HG02759 (cell line): ENCODE data around the gene NOS1AP.

ENCODE experiments used
- ATAC-seq: cut with Tn5 transposase; IDR thresholded peaks from one replicate; pipeline ENCODE4 v1.9.1; 2021; ENCODE audit warnings: mild to moderate bottlenecking, moderate library complexity; ENCODE audit not compliant: unreplicated experiment

The NOS1AP gene

DNA sequence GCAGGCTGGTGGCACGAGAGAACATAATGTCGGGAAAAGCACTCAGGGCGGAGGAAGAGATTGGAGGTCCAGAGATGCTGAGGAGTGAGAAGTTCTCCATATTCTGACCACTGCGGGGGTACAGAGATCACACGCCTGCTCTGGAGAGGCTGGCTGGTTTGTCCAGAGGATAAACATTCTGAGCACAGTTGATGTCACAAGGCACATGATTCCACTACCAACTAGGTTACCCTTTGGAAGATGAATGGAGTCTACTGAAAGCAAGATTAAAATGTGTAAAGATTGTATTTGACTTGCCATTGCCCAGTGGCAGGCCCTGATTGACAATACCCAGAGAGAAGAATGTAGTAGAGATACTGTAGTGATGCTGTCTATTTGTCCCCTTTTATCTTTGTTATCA lies 307.2 kb downstream of the NOS1AP start, which contains the start of gene SPATA46:
TSS of gene SPATA46 (minus strand) at position 164 of the 400 bp plus-strand sequence. CDS start at position 100, 64 bp downstream.
- no peak for ATAC-seq

DNA sequence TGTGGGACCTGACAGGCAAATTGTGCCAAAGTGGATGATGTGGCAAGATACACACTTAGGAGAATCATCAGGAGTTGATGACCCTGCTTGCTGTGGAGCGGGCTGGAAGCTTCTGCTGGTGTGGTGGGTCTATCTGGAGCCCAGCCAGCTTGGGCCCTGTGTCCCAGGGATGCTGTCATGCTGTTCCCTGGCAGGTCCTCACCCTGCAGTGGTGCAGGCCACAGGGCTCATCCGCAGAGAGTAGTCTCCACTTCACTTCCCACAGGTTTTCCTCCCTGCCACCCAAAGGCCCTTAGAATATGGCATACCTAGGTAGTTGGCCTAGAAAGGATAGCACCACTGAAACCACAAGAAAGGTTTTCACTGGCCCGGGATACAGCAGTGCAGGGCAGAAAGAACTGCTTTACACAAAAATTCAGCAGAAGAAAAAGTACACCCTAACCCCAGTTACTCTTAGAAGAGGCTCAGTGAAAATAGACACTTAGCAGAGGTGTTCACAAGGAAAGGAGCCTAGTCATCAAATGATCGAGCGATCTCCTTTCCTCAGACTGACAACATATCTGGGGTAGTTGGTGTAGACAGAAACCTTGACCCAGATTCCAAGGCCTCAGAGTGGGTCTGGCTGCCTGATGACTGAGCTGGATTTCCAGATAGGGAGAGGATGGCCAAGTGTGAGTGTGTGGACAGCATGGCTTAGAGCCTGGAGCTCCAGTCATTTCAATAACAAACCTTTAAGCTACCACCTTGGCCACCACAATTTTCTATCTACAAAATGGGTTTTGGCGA lies 310.8 kb downstream of the NOS1AP start:
- no peak for ATAC-seq

- no peak for ATAC-seq
These were observed 311.9 kb downstream of the NOS1AP start, which contains the start of gene C1orf226 for GRCh38 chr1:162381383-162381782. C1orf226 (plus strand) TSS chr1:162381728; CDS start chr1:162381902, 174 bp downstream.

DNA sequence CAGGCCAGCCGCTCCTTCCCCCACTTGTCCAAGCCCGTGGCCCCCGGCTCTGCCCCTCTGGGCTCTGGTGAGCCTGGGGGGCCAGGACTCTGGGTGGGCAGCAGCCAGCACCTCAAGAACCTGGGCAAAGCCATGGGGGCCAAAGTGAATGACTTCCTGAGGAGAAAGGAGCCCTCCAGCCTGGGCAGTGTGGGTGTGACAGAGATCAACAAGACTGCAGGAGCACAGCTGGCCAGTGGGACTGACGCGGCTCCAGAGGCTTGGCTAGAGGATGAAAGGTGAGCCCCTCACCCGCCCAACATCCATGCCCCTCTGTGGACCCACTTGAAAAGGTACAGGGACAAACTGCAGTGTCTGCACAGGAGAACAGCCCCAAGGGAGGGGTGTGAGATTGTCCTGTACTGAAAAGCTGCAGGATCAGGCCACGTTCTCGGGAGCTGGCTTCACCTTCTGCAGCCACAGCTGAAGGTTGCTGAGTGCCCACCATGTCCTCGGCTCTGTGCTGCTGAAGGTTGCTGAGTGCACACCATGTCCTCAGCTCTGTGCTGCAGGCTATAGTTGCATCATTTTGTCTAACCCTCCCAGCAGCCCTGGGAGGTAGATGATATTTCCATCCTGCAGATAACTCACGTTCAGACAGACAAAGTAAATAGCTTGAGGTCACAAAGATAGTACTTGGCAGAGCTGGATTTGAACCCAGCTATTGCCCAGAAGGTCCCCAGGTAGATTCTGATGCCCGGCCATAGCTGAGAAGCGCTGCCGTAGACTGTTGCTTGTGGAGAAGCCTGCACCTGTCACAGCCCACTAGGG lies 312.7 kb downstream of the NOS1AP start:
- no peak for ATAC-seq

DNA sequence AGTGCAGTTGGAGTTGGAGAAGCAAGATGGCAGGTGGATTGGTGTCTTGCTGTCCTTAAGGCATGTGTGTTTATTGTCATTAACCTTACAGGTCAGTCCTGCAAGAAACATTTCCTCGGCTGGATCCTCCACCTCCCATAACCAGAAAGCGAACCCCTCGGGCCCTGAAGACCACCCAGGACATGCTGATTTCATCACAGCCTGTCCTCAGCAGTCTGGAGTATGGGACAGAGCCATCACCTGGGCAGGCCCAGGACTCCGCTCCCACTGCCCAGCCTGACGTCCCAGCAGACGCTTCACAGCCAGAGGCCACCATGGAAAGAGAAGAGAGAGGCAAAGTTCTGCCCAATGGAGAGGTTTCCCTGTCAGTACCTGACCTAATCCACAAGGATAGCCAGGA lies 313.6 kb downstream of the NOS1AP start:
- ATAC-seq: no peak

DNA sequence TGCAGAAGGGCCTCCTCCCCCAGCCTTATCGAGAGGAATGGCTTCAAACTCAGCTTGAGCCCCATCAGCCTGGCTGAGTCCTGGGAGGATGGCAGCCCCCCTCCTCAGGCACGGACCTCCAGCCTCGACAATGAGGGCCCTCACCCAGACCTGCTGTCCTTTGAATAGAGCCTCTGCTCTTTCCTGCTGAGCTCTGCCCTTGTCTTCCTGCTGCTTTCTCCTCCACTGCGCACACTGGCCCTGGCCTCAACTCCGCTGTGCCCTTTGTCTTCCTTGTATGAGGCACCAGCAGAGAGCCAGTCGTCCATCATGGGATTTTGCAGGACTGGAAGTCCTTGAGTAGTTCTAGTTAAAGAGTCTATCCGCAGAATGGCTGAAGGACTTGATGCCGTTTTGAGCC lies 314.0 kb downstream of the NOS1AP start:
- no peak for ATAC-seq

DNA sequence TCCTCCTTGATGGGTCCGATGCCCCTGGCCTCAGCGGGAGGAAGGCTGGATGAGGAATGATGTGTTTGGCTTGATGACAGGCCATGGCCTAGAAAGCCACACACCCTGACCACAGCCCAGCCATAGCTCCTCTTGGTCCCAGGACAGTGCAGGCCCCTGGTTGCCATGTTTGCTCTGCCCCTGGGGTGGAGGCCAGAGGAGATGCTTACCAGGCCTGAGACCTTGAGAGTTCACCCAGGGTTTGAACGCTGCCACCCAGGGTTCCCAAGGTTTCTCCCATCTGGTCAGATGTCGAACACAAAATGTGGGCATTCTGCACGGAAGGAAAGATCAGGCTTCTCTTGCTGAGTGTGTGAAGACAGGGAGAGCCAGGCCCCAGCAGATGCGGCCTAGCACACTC lies 314.6 kb downstream of the NOS1AP start:
- no peak for ATAC-seq

DNA sequence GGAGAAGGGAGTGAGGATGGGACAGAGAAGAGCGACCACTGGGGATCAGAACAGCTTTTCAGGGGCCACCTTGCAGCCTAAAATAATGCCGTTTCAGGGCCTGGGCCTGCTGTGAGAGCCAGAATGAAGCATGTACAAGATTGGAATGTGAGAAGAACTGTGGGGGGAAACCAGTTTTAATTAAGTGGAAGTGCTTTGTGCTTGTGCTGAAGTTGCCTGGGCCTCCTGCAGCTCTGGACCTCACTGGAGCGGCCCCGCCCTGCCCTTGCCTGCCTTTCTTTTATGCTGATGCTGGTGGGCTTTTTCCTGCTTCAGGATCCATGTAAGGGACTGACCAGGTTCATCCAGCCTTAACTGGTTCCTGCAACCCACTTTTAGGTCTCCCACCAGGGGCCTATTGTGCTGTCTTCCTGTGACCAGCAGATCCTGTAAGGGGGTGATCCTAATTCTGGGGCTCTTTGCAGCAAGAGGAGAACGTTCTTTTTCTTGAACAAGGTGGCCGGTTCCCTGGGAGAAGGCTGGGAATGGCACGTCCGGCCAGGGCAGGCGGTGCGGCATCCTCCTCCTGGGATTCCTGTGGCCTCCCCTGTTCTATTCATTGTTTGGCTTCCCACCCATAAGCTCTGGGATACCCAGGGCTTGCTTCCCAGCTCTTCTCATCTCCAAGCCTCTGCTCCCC lies 315.2 kb downstream of the NOS1AP start:
- no peak for ATAC-seq

DNA sequence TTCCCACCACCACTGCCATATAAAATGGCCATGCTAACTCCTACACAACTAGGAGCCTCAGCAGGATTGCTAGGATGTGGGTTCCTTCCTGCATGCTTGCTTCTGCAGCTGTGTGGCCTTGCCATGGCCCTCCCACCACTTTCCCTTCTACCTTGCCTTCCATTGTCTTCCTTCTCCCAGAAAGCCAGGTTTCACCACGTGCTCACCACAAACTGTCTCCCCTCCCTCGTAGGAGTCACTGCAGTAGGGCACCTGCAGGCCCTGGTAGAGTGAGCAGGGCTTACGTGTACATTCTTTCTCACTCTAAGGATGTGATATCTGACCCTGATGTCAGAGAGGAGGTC lies 315.8 kb downstream of the NOS1AP start:
- ATAC-seq: no peak

DNA sequence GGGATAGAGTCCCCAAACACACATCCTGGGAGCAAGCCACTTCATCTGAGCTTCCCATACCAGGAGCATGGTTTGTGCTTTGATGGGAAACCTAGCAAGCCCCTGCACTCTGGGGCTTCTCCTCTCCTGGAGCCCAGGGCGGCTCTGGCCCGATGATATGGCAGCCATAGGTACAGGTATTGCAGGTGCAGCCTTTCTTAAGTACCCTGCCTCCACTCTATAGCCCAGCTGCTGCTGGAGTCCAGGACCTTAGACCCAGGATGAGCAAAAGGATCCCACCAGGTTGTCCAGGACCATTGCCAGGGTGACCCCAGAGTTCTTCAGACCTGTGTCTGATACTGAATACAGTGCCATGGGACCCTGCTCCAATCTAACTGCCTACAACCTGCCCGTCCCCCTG lies 316.2 kb downstream of the NOS1AP start:
- no peak for ATAC-seq

DNA sequence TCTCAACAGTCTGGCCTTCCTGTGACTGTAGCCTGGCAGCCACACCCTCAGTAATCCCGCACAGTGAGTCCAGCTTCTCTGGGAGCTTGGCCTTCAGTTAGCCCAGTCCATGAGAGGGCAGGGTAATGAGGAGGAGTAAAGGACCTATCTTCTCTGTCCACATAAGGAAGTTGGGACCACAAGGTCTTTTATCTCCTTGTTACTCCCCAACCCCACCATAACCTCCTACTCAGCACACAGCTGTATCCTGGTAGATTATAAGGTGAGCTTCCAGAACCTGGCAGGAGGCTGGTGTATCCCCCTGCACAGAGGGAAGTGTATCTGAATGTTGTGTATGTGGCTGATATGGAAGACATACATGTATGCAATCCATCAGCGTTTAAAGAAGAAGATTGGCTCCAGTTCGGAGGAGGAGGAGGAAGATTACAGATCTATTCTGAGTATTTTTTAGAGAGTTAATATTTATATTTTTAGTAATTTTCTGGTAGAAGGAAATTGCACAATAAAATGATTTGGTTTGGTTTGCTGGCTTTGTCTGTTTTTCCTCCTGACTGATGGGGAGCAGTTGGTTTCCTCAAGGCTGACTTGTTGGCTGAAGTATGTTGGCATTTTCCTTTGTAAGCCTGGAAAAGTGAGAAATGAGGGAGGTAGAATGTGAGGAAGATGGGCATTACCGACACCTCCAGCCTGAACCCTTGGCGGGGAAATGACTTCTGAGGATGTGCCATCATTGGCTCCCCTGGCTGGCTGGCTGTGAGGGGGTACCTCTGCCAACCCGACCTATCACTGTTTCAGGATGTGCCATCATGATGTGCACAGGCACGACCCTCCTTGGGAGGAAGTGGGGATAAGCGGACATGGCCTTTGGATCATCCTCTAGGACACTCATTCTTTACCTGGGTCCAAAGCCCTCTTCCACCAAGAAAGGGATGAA lies 317.1 kb downstream of the NOS1AP start:
- no peak for ATAC-seq

DNA sequence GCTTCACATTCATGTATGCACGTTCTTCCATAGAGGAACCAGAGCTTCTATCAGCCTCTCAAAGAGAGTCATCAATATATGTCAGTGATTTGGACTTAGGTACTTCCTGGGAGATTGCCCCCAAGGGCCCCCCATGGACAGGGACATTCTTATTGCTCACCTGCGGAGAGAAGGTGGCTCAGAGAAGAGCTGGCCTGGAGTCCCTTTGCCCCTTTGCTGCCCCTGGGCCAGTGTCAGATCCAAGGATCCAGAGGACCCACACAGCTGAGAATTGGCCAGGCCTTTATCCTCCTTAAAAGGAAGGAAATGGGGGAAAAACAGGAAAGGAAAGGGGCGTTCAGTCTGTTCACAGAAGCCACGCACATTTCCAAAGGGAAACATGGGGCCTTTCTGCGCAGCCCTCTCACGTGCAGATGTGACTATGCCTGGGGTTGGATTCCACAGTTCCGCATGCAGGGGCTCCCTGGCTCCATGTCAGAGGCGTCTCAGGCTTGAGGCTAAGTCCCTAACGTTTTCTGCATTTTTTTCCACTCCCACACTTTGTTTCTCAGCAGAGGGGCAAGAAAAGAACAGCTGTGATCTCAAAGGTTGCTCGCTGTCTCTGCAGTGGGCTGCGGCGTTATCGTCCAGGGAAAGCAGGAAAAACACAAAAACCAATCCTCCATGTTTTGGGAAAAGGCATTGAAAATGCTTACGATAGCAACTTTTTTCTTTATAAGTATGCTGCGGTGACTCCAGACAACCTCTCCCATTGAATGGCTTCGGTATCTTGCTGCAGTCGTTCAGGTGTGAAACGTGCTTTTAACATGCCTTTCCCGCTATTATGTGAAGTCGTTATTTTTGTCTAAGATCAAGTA lies 318.0 kb downstream of the NOS1AP start:
- no peak for ATAC-seq

GRCh38 chr1:162388083-162388594 lies 318.6 kb downstream of the NOS1AP start:
- ATAC-seq: no peak

- no peak for ATAC-seq
These were observed 319.1 kb downstream of the NOS1AP start for GRCh38 chr1:162388615-162389014.

DNA sequence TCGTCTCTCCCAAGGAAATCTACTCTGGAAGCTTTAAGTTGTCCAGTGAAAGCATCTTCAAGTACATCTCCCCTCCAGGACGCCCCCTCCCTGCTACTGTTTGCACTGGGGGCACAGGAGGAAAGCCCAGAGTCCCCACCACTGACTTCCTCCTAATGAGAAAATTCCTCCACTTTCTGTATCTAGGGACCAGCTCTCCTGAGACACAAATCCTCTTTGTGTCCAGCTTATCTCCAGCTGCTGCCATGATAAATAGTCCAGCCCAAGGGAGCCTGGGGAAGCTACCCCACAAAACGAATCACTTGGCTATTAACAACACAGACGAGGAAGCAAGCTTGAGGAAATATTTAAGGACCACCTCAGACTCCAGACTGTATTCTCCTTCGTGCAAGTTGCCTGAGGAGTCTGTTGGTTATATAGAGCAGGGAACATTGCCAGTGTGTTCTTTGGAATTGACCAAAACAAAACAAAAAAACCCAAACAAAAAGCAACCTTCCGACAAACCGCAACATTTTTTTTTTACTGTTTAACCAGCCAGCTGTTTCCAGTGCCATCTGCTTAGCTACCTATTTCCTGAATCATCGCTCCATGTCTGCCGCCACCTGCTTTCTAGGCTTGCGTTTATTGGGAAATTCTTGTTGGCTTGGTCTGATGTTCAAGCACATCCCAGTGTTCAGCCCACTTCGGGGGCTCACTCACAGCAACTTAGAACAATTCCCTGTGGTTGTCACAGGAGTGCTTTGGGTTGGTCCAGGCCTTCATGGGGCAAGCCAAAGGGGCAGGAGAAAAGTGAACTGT lies 319.7 kb downstream of the NOS1AP start:
- ATAC-seq: peak; percentile 66

- no peak for ATAC-seq
These were observed 320.5 kb downstream of the NOS1AP start for GRCh38 chr1:162389971-162390370.

DNA sequence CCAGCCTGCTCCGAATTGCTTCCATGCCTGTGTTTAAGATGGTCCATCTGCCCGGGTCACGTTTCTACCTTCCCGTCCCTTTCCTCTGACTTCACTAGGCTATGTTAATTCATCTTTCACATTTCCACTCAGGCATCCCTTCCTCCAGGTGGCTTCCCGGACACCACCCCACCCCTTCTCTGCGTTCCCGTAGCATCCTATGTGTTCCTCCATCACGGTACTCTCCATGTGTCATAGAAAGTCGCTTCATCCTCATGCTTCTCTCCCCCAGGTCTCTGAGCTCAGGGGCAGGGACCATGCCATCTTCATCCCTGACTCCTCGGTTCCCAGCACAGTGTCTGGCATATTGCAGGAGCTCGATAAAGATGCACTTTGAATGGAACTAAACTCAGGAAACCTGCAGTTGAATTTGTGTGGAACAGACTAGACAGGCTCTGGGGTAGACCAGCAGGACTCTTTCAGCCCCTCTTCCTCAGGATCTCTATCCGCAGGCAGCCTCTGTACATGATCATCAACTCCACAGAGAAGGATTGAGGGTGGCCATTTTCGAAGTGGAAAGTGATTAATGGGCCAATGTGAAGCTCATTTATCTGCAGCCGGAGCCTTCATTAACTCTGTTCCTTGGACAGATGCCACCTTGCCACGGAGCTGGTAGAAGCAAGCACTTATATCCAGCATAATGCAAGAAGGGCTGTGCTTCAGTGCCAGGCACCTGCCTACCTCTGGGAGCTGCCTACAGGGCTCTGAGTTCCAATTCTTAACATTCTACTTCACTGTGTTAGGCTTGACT lies 321.1 kb downstream of the NOS1AP start:
- ATAC-seq: no peak
